Measurements from ENCODE around the gene MYH9.
"Not testable (repeated sequence)": the region's sequence is repeated elsewhere in the genome, so short reads cannot be mapped to it uniquely, and the experiment has no call there.

Gene MYH9

DNA sequence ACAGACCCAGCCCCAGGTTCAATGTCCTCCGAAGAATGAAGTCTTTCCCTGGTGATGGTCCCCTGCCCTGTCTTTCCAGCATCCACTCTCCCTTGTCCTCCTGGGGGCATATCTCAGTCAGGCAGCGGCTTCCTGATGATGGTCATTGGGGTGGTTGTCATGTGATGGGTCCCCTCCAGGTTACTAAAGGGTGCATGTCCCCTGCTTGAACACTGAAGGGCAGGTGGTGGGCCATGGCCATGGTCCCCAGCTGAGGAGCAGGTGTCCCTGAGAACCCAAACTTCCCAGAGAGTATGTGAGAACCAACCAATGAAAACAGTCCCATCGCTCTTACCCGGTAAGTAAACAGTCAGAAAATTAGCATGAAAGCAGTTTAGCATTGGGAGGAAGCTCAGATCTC, 120.7 kb downstream of the MYH9 start:
- no peaks in the 10 kb centered on the region for H3F3A ChIP-seq (ENCODE audit: control insufficient read depth, insufficient read depth)
- no peaks in the 10 kb centered on the region for H4K20me1 ChIP-seq (ENCODE audit: control insufficient read depth, insufficient read depth, low read depth, low read length)
- H3K79me2 ChIP-seq (ENCODE audit: control insufficient read depth, low read length), result no peaks in the 10 kb centered on the region
- H3K36me3 ChIP-seq (ENCODE audit: control insufficient read depth, low read length), result no peaks in the 10 kb centered on the region
- no peaks in the 10 kb centered on the region for H3K9me3 ChIP-seq (ENCODE audit: control insufficient read depth, insufficient read depth, low read length)
- peaks cover 3% of the 10 kb centered on the region; the same call in 1 of the 2 replicates for H3K27me3 ChIP-seq (ENCODE audit: control insufficient read depth, low read length)
- H3K9me2 ChIP-seq (replicated peaks; ENCODE audit: control insufficient read depth, low read length), result no peaks in the 10 kb centered on the region
- no peak overlapping the region for H3K4me2 ChIP-seq (ENCODE audit: low read length)
- no peak overlapping the region for H3K27ac ChIP-seq (ENCODE audit: low read depth, low read length)
- TF ChIP-seq EZH2phosphoT487 (IDR thresholded peaks at IDR 0.05; ENCODE audit: borderline replicate concordance, low read length) (no peak), CTCF (IDR thresholded peaks at IDR 0.05; ENCODE audit: low read depth, low read length, poor library complexity, severe bottlenecking) (no peak)
- no peaks in the 10 kb centered on the region for H3K4me1 ChIP-seq (ENCODE audit: control insufficient read depth, low read length)
- H3K4me3 ChIP-seq (ENCODE audit: low read length), result no peak overlapping the region

- H3K4me2 ChIP-seq (ENCODE audit: low read length); H3K36me3 ChIP-seq (ENCODE audit: control insufficient read depth, low read length); H3K27me3 ChIP-seq (ENCODE audit: control insufficient read depth, low read length); H3K4me3 ChIP-seq (ENCODE audit: low read length); H3K79me2 ChIP-seq (ENCODE audit: control insufficient read depth, low read length); H3K9me3 ChIP-seq (ENCODE audit: control insufficient read depth, insufficient read depth, low read length); H3K9me2 ChIP-seq (replicated peaks; ENCODE audit: control insufficient read depth, low read length); H4K20me1 ChIP-seq (ENCODE audit: control insufficient read depth, insufficient read depth, low read depth, low read length); H3F3A ChIP-seq (ENCODE audit: control insufficient read depth, insufficient read depth); H3K27ac ChIP-seq (ENCODE audit: low read depth, low read length); H3K4me1 ChIP-seq (ENCODE audit: control insufficient read depth, low read length): not testable (repeated sequence)
Measured at GRCh38 chr22:36263886-36264664, 123.7 kb downstream of the MYH9 start.

- H3K4me3 ChIP-seq (ENCODE audit: low read length); H3K4me2 ChIP-seq (ENCODE audit: low read length); H3K79me2 ChIP-seq (ENCODE audit: control insufficient read depth, low read length); H3K27me3 ChIP-seq (ENCODE audit: control insufficient read depth, low read length); H3K36me3 ChIP-seq (ENCODE audit: control insufficient read depth, low read length); H4K20me1 ChIP-seq (ENCODE audit: control insufficient read depth, insufficient read depth, low read depth, low read length); H3K27ac ChIP-seq (ENCODE audit: low read depth, low read length); H3F3A ChIP-seq (ENCODE audit: control insufficient read depth, insufficient read depth); H3K9me2 ChIP-seq (replicated peaks; ENCODE audit: control insufficient read depth, low read length); H3K9me3 ChIP-seq (ENCODE audit: control insufficient read depth, insufficient read depth, low read length): not testable (repeated sequence)
- peaks cover 16% of the 10 kb centered on the region for H3K4me1 ChIP-seq (ENCODE audit: control insufficient read depth, low read length)
Measured at GRCh38 chr22:36263216-36263673, 124.5 kb downstream of the MYH9 start.

GRCh38 chr22:36262307-36262706, 125.5 kb downstream of the MYH9 start:
- not testable (repeated sequence) for H3K79me2 ChIP-seq (ENCODE audit: control insufficient read depth, low read length); H3K4me2 ChIP-seq (ENCODE audit: low read length); H3K9me2 ChIP-seq (replicated peaks; ENCODE audit: control insufficient read depth, low read length); H3K4me3 ChIP-seq (ENCODE audit: low read length); H4K20me1 ChIP-seq (ENCODE audit: control insufficient read depth, insufficient read depth, low read depth, low read length); H3F3A ChIP-seq (ENCODE audit: control insufficient read depth, insufficient read depth); H3K27ac ChIP-seq (ENCODE audit: low read depth, low read length); H3K36me3 ChIP-seq (ENCODE audit: control insufficient read depth, low read length); H3K9me3 ChIP-seq (ENCODE audit: control insufficient read depth, insufficient read depth, low read length); H3K27me3 ChIP-seq (ENCODE audit: control insufficient read depth, low read length)
- peaks cover 17% of the 10 kb centered on the region for H3K4me1 ChIP-seq (ENCODE audit: control insufficient read depth, low read length)

DNA sequence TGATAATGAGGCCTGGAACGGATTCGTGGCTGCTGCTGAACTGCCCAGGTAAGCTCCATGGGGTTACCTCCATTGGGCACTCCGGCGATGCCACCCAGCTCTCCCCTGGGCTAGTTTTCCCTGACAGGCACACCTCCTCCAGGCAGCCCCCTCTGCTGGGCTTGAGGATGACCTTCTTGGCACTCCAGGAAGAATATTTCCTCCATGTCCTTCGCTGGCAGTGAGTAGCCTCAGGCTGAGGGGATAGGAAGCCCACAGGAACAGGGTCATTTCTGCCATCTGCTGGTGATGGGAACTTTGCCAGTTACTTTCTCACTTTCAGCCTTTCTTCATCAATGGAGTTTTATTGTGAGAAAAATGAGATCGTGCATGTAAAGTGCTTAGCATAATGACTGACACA, 126.1 kb downstream of the MYH9 start:
- H3K9me3 ChIP-seq (ENCODE audit: control insufficient read depth, insufficient read depth, low read length); H3K9me2 ChIP-seq (replicated peaks; ENCODE audit: control insufficient read depth, low read length); H3K4me2 ChIP-seq (ENCODE audit: low read length); H3F3A ChIP-seq (ENCODE audit: control insufficient read depth, insufficient read depth); H4K20me1 ChIP-seq (ENCODE audit: control insufficient read depth, insufficient read depth, low read depth, low read length); H3K36me3 ChIP-seq (ENCODE audit: control insufficient read depth, low read length); H3K4me3 ChIP-seq (ENCODE audit: low read length); H3K79me2 ChIP-seq (ENCODE audit: control insufficient read depth, low read length); H3K27ac ChIP-seq (ENCODE audit: low read depth, low read length); H3K27me3 ChIP-seq (ENCODE audit: control insufficient read depth, low read length): not testable (repeated sequence)
- peaks cover 17% of the 10 kb centered on the region for H3K4me1 ChIP-seq (ENCODE audit: control insufficient read depth, low read length)
- TF ChIP-seq CTCF (IDR thresholded peaks at IDR 0.05; ENCODE audit: low read depth, low read length, poor library complexity, severe bottlenecking), result peak; percentile 19

Data from DOHH2 (cell line).